PFSK-1 (cell line): Measurements from ENCODE around the gene NRCAM.

ENCODE experiments used
- FOXP2 ChIP-seq: optimal IDR thresholded peaks from 2 replicates; pipeline ENCODE3; 2011; ENCODE audit warnings: borderline replicate concordance, control low read depth, inconsistent platforms; ENCODE audit not compliant: insufficient read depth; ENCODE audit errors: extremely low read length, extremely low read depth
- POLR2AphosphoS5 ChIP-seq: IDR thresholded peaks from 2 replicates; pipeline ENCODE4 v1.6.1; 2012; ENCODE audit warnings: low read depth, mild to moderate bottlenecking, control low read depth, low read length, moderate library complexity
- SIN3A ChIP-seq: IDR thresholded peaks from 2 replicates; pipeline ENCODE4 v1.6.1; 2012; ENCODE audit warnings: mild to moderate bottlenecking, low read length, moderate library complexity, borderline replicate concordance; ENCODE audit not compliant: insufficient read depth
- TAF1 ChIP-seq: IDR thresholded peaks from 2 replicates; pipeline ENCODE4 v1.6.1; 2012; ENCODE audit warnings: low read length, control low read depth, borderline replicate concordance; ENCODE audit not compliant: insufficient read depth
- TF ChIP-seq, protein P1 (sequence below), 2 experiments: IDR thresholded peaks; 2 replicates each; pipeline versions ENCODE4 v1.6.1 to v1.8.0; 2011 to 2012; ENCODE audit warnings: low read depth in 2 of 2, low read length in 2 of 2, control low read depth in 1 of 2, inconsistent platforms in 1 of 2, mild to moderate bottlenecking in 1 of 2, moderate library complexity in 1 of 2; ENCODE audit not compliant: insufficient read depth in 1 of 2

The NRCAM gene

GRCh38 chr7:108286290-108286904 is 169.8 kb downstream of the NRCAM start:
- TF ChIP-seq TAF1 (no peak), FOXP2 (no peak), POLR2AphosphoS5 (no peak), SIN3A (no peak)
- TF ChIP-seq, protein P1, sequence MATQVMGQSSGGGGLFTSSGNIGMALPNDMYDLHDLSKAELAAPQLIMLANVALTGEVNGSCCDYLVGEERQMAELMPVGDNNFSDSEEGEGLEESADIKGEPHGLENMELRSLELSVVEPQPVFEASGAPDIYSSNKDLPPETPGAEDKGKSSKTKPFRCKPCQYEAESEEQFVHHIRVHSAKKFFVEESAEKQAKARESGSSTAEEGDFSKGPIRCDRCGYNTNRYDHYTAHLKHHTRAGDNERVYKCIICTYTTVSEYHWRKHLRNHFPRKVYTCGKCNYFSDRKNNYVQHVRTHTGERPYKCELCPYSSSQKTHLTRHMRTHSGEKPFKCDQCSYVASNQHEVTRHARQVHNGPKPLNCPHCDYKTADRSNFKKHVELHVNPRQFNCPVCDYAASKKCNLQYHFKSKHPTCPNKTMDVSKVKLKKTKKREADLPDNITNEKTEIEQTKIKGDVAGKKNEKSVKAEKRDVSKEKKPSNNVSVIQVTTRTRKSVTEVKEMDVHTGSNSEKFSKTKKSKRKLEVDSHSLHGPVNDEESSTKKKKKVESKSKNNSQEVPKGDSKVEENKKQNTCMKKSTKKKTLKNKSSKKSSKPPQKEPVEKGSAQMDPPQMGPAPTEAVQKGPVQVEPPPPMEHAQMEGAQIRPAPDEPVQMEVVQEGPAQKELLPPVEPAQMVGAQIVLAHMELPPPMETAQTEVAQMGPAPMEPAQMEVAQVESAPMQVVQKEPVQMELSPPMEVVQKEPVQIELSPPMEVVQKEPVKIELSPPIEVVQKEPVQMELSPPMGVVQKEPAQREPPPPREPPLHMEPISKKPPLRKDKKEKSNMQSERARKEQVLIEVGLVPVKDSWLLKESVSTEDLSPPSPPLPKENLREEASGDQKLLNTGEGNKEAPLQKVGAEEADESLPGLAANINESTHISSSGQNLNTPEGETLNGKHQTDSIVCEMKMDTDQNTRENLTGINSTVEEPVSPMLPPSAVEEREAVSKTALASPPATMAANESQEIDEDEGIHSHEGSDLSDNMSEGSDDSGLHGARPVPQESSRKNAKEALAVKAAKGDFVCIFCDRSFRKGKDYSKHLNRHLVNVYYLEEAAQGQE (IDR thresholded peaks at IDR 0.05; ENCODE audit: insufficient read depth in 1 of 2, low read depth in 2 of 2, low read length in 2 of 2) = no peak

GRCh38 chr7:108285778-108286177 is 170.5 kb downstream of the NRCAM start:
- TF ChIP-seq POLR2AphosphoS5 = no peak
- TF ChIP-seq SIN3A = no peak
- TF ChIP-seq, protein P1 (IDR thresholded peaks at IDR 0.05; ENCODE audit: insufficient read depth in 1 of 2, low read depth in 2 of 2, low read length in 2 of 2) = no peak
- TF ChIP-seq FOXP2 = no peak
- no peak for TF ChIP-seq TAF1

DNA sequence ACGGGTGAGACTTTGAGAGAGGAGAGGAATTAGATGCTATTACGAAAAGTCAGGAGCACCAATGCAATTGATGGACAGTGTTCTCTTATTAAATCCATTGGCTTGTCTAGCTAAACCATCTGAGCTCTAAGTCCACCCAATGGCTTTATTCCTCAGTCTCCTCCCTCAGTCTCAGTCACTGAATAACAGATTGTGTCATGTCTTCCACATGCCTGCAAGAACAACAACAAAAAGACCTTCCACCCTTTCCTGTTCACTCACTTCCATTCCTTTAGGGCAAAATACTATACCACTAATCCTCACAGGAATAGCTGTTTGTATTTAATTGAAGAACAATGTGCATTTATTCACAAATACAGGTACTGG is 171.2 kb downstream of the NRCAM start:
- TF ChIP-seq TAF1 (no peak), FOXP2 (no peak), POLR2AphosphoS5 (no peak), SIN3A (no peak)
- TF ChIP-seq, protein P1 (IDR thresholded peaks at IDR 0.05; ENCODE audit: insufficient read depth in 1 of 2, low read depth in 2 of 2, low read length in 2 of 2) = no peak

GRCh38 chr7:108284349-108285002 is 171.8 kb downstream of the NRCAM start:
- TF ChIP-seq POLR2AphosphoS5 = no peak
- TF ChIP-seq, protein P1 (IDR thresholded peaks at IDR 0.05; ENCODE audit: insufficient read depth in 1 of 2, low read depth in 2 of 2, low read length in 2 of 2) = no peak
- TF ChIP-seq FOXP2 = no peak
- TF ChIP-seq TAF1 = no peak
- TF ChIP-seq SIN3A = no peak

- TF ChIP-seq, protein P1 (IDR thresholded peaks at IDR 0.05; ENCODE audit: insufficient read depth in 1 of 2, low read depth in 2 of 2, low read length in 2 of 2) = no peak
- TF ChIP-seq TAF1 (no peak), SIN3A (no peak), FOXP2 (no peak)
These were observed 173.0 kb downstream of the NRCAM start for GRCh38 chr7:108283252-108283651.
